ENCODE results near the gene AWAT2. TPM values are rescaled to one million over a fixed set of nuclear protein-coding genes. Genes with fewer than 3 reads are reported as not detected.

Gene AWAT2
- polyA plus RNA-seq, 3 donors, result not detected

DNA sequence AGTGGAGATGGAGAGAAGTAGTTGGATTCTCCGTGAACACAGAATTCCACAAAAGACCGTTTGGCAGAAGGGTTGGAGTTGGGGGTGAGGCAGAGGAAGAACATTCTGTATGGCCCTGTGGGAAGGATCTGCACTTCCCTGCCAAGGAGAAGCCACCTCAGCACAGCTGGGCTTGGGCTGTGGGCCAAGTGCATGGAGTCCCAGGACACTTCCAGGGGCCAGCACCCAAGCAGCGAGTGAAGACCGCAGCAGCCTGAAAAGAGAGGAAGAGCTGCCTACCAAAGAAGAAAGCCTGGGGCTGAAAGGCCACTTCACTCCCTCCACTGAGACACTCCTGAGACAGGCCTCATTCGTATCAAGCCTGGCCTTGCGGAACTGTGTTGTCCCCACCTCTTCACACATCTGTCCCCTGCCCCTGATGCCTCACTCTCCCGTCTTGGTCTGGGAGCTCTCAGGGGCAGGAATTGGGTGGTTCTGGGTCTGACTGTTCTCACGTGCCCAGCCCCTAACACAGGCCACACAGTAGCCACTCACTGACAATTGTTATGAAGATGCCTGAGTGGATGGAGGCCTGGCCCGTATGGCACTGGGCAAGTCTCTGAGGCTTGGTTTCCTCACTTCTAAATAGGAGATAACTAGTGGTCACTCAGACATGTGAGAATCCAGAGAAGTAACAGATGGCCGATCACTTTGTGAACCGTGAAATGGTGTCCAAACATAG, 3.3 kb upstream of the AWAT2 start:
- Mint-ChIP-seq H3K9me3 (peaks cover 0 to 3% (median 0%) of the 10 kb centered on the region in 7 donors), H3K36me3 (no peaks in the 10 kb centered on the region), H3K4me1 (no peaks in the 10 kb centered on the region), H3K27ac (peak overlapping the region in 1 of 7 donors; percentile 61), H3K27me3 (ENCODE audit: low read depth in 3 of 3) (peaks cover 1 to 17% (median 6%) of the 10 kb centered on the region in 3 donors), H3K4me3 (peak overlapping the region in 1 of 2 donors; percentile 11)
- Histone ChIP-seq H3K4me1 (ENCODE audit: control insufficient read depth in 1 of 2, insufficient read depth in 2 of 2, low read length in 2 of 2) (no peaks in the 10 kb centered on the region), H4K20me1 (ENCODE audit: insufficient read depth, low read length) (no peaks in the 10 kb centered on the region), H3K36me3 (replicated peaks in 1 of 2; ENCODE audit: control insufficient read depth in 1 of 2, insufficient read depth in 2 of 2, low read length in 2 of 2) (no peaks in the 10 kb centered on the region), H3K9ac (ENCODE audit: insufficient read depth, low read length, poor library complexity, severe bottlenecking) (no peak overlapping the region), H2AFZ (ENCODE audit: insufficient read depth, low read depth, low read length, poor library complexity, severe bottlenecking) (no peak overlapping the region), H3K27ac (ENCODE audit: low read depth in 1 of 2, low read length in 2 of 2) (no peak overlapping the region), H3K27me3 (ENCODE audit: control insufficient read depth in 2 of 2, insufficient read depth in 2 of 2, low read length in 2 of 2) (no peaks in the 10 kb centered on the region), H3K9me3 (replicated peaks in 1 of 2; ENCODE audit: control insufficient read depth in 1 of 2, insufficient read depth in 1 of 2, low read length in 2 of 2) (no peaks in the 10 kb centered on the region), H3K4me2 (replicated peaks; ENCODE audit: extremely low read depth, low read length, poor library complexity, severe bottlenecking) (no peak overlapping the region), H3K79me2 (ENCODE audit: insufficient read depth, low read length) (no peaks in the 10 kb centered on the region), H3K4me3 (replicated peaks in 1 of 3; ENCODE audit: low read depth in 2 of 3, low read length in 3 of 3) (no peak overlapping the region)
- DNase-seq, result no peak
- 92% methylated on average over 2 of the region's 11 CpGs for WGBS (ENCODE audit: insufficient coverage)
- intact Hi-C loops (cut with micrococcal nuclease), result no loop called here
- TF ChIP-seq, protein P1, sequence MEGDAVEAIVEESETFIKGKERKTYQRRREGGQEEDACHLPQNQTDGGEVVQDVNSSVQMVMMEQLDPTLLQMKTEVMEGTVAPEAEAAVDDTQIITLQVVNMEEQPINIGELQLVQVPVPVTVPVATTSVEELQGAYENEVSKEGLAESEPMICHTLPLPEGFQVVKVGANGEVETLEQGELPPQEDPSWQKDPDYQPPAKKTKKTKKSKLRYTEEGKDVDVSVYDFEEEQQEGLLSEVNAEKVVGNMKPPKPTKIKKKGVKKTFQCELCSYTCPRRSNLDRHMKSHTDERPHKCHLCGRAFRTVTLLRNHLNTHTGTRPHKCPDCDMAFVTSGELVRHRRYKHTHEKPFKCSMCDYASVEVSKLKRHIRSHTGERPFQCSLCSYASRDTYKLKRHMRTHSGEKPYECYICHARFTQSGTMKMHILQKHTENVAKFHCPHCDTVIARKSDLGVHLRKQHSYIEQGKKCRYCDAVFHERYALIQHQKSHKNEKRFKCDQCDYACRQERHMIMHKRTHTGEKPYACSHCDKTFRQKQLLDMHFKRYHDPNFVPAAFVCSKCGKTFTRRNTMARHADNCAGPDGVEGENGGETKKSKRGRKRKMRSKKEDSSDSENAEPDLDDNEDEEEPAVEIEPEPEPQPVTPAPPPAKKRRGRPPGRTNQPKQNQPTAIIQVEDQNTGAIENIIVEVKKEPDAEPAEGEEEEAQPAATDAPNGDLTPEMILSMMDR (IDR thresholded peaks at IDR 0.05), result no peak

DNA sequence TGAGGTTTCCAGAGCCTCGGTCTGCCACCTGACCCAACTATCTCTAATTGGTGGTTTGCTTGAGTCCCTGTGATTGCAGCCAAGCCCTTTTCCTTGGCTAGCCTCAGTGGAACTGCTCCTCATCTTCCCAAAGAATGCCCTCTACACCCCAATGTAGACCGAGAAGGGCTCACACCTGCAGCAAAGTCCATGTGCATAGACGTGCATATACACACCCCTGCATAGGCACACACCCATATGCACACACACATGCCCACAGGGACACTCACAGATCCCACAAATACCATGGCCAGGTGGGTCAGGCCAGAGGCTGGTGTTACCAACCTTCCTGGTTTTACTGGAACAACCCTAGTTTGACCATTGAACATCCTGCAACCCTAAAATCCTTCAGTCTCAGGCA, 332 bp downstream of the AWAT2 start:
- Histone ChIP-seq H3K9me3 (replicated peaks in 1 of 2; ENCODE audit: control insufficient read depth in 1 of 2, insufficient read depth in 1 of 2, low read length in 2 of 2) (no peaks in the 10 kb centered on the region), H4K20me1 (ENCODE audit: insufficient read depth, low read length) (no peaks in the 10 kb centered on the region), H3K9ac (ENCODE audit: insufficient read depth, low read length, poor library complexity, severe bottlenecking) (no peak overlapping the region), H3K4me1 (ENCODE audit: control insufficient read depth in 1 of 2, insufficient read depth in 2 of 2, low read length in 2 of 2) (no peaks in the 10 kb centered on the region), H3K27ac (ENCODE audit: low read depth in 1 of 2, low read length in 2 of 2) (no peak overlapping the region), H3K4me3 (replicated peaks in 1 of 3; ENCODE audit: low read depth in 2 of 3, low read length in 3 of 3) (no peak overlapping the region), H3K27me3 (ENCODE audit: control insufficient read depth in 2 of 2, insufficient read depth in 2 of 2, low read length in 2 of 2) (no peaks in the 10 kb centered on the region), H3K36me3 (replicated peaks in 1 of 2; ENCODE audit: control insufficient read depth in 1 of 2, insufficient read depth in 2 of 2, low read length in 2 of 2) (no peaks in the 10 kb centered on the region), H3K79me2 (ENCODE audit: insufficient read depth, low read length) (no peaks in the 10 kb centered on the region), H3K4me2 (replicated peaks; ENCODE audit: extremely low read depth, low read length, poor library complexity, severe bottlenecking) (no peak overlapping the region), H2AFZ (ENCODE audit: insufficient read depth, low read depth, low read length, poor library complexity, severe bottlenecking) (no peak overlapping the region)
- Mint-ChIP-seq H3K4me3 (no peak overlapping the region), H3K9me3 (no peaks in the 10 kb centered on the region), H3K36me3 (no peaks in the 10 kb centered on the region), H3K27ac (no peak overlapping the region), H3K4me1 (no peaks in the 10 kb centered on the region), H3K27me3 (ENCODE audit: low read depth in 3 of 3) (peaks cover 3 to 16% (median 4%) of the 10 kb centered on the region in 3 donors)
- no CpG with 5 or more reads among the region's 3 CpGs for WGBS (ENCODE audit: insufficient coverage)
- intact Hi-C loops (cut with micrococcal nuclease), result no loop called here
- DNase-seq, result no peak
- TF ChIP-seq, protein P1 (IDR thresholded peaks at IDR 0.05), result no peak
